ENCODE data around the gene PSMD9. TPM values are rescaled to one million over a fixed set of nuclear protein-coding genes. Genes with fewer than 3 reads are reported as not detected.

Gene PSMD9
- total and polyA plus RNA-seq, 4 donors: 39.0 to 57.6 (median 51.2) TPM

GRCh38 chr12:121916719-121917118 lies 28.1 kb downstream of the PSMD9 start (continued):
- TF ChIP-seq ZBTB33 (IDR thresholded peaks at IDR 0.05): no peak
- TF ChIP-seq NR2F2 (IDR thresholded peaks at IDR 0.05): no peak
- TF ChIP-seq SP1 (IDR thresholded peaks at IDR 0.05): no peak
- TF ChIP-seq JUND (IDR thresholded peaks at IDR 0.05): no peak
- no peak for TF ChIP-seq FOXA2 (IDR thresholded peaks at IDR 0.05)

- DNase-seq (ENCODE audit: low spot score): peak; percentile 94
- Histone ChIP-seq H3K9me3 (ENCODE audit: control insufficient read depth in 4 of 4, low read length in 3 of 4) (no peaks in the 10 kb centered on the region), H3K27me3 (ENCODE audit: control insufficient read depth in 4 of 4, insufficient read depth in 4 of 4, low read length in 3 of 4) (no peaks in the 10 kb centered on the region), H3K4me3 (ENCODE audit: low read depth in 1 of 3, low read length in 3 of 3) (peak within 1 kb of the TSS; percentile 41 to 49 (median 41)), H3K27ac (ENCODE audit: low read depth in 1 of 2, low read length in 2 of 2) (peak within 1 kb of the TSS; percentile 37 to 71), H3K4me1 (ENCODE audit: control insufficient read depth in 4 of 4, insufficient read depth in 4 of 4, low read length in 3 of 4) (peaks cover 0 to 14% (median 9%) of the 10 kb centered on the region in 4 donors), H3K9ac (ENCODE audit: low read depth in 1 of 2, low read length in 2 of 2) (peak within 1 kb of the TSS in 1 of 2 donors; percentile 81), H3K36me3 (ENCODE audit: control insufficient read depth in 4 of 4, insufficient read depth in 3 of 4, low read depth in 1 of 4, low read length in 3 of 4) (peaks cover 4 to 19% (median 14%) of the 10 kb centered on the region in 4 donors)
- TF ChIP-seq NR2F2 (IDR thresholded peaks at IDR 0.05) (no peak), CTCF (IDR thresholded peaks at IDR 0.05; ENCODE audit: low read depth, low read length, missing input control) (peak; percentile 73), ZBTB33 (IDR thresholded peaks at IDR 0.05) (no peak), RAD21 (IDR thresholded peaks at IDR 0.05) (peak; percentile 72 to 82), HNF4A (conservative IDR thresholded peaks at IDR 0.05) (no peak), GABPA (IDR thresholded peaks at IDR 0.05 in 1 of 2, conservative IDR thresholded peaks at IDR 0.05 in 1 of 2) (peak in 1 of 2 donors; percentile 80), MAX (IDR thresholded peaks at IDR 0.05) (peak; percentile 30)
- 23% methylated on average over 41 of the region's 41 CpGs for WGBS
Observed at GRCh38 chr12:121917950-121918678, 29.5 kb downstream of the PSMD9 start, which contains the start of gene CFAP251. CFAP251 (plus strand) TSS chr12:121918592; CDS start chr12:121921306, 2,714 bp downstream.

- WGBS: 37% methylated on average over 22 of the region's 22 CpGs
- peaks cover 4 to 19% (median 14%) of the 10 kb centered on the region in 4 donors for H3K36me3 ChIP-seq (ENCODE audit: control insufficient read depth in 4 of 4, insufficient read depth in 3 of 4, low read depth in 1 of 4, low read length in 3 of 4)
- no peak for DNase-seq (ENCODE audit: low spot score)
- TF ChIP-seq NR2F2 (IDR thresholded peaks at IDR 0.05): no peak
- no peak overlapping the region for H3K27ac ChIP-seq (ENCODE audit: low read depth in 1 of 2, low read length in 2 of 2)
- H3K9ac ChIP-seq (ENCODE audit: low read depth in 1 of 2, low read length in 2 of 2): no peak overlapping the region
- peaks cover 0 to 14% (median 9%) of the 10 kb centered on the region in 4 donors for H3K4me1 ChIP-seq (ENCODE audit: control insufficient read depth in 4 of 4, insufficient read depth in 4 of 4, low read length in 3 of 4)
- H3K4me3 ChIP-seq (ENCODE audit: low read depth in 1 of 3, low read length in 3 of 3): peak overlapping the region in 1 of 3 donors; percentile 41
- H3K9me3 ChIP-seq (ENCODE audit: control insufficient read depth in 4 of 4, low read length in 3 of 4): no peaks in the 10 kb centered on the region
- H3K27me3 ChIP-seq (ENCODE audit: control insufficient read depth in 4 of 4, insufficient read depth in 4 of 4, low read length in 3 of 4): no peaks in the 10 kb centered on the region
Observed at GRCh38 chr12:121918679-121919038, 30.1 kb downstream of the PSMD9 start.
